Measurements from ENCODE around the gene PTDSS2.

The PTDSS2 gene

GRCh38 chr11:530960-531831 lies 81.1 kb downstream of the PTDSS2 start:
- DNase-seq (ENCODE audit: low read depth in 2 of 2), result no peak

GRCh38 chr11:531919-532526 lies 81.9 kb downstream of the PTDSS2 start:
- DNase-seq (ENCODE audit: low read depth in 2 of 2), result no peak

GRCh38 chr11:532527-532985 lies 82.5 kb downstream of the PTDSS2 start:
- DNase-seq (ENCODE audit: low read depth in 2 of 2), result no peak

GRCh38 chr11:532986-533585 lies 83.0 kb downstream of the PTDSS2 start:
- DNase-seq (ENCODE audit: low read depth in 2 of 2), result no peak

- DNase-seq (ENCODE audit: low read depth in 2 of 2), result no peak
Measured at GRCh38 chr11:533586-534395, 83.7 kb downstream of the PTDSS2 start.

GRCh38 chr11:534396-535209 lies 84.5 kb downstream of the PTDSS2 start:
- no peak for DNase-seq (ENCODE audit: low read depth in 2 of 2)

GRCh38 chr11:535210-535518 lies 85.1 kb downstream of the PTDSS2 start:
- no peak for DNase-seq (ENCODE audit: low read depth in 2 of 2)

GRCh38 chr11:535519-536454 lies 85.7 kb downstream of the PTDSS2 start, which contains the start of gene HRAS:
HRAS (minus strand) TSS chr11:535576.
- DNase-seq (ENCODE audit: low read depth in 2 of 2), result peak; percentile 90 to 93

GRCh38 chr11:536841-537621 lies 87.0 kb downstream of the PTDSS2 start, which contains the start of gene LRRC56:
LRRC56 (plus strand) TSS chr11:537527; CDS start chr11:540685, 3,158 bp downstream.
- peak; percentile 86 for DNase-seq (ENCODE audit: low read depth in 2 of 2)

- no peak for DNase-seq (ENCODE audit: low read depth in 2 of 2)
Measured at GRCh38 chr11:537622-538430, 87.7 kb downstream of the PTDSS2 start.

- DNase-seq (ENCODE audit: low read depth in 2 of 2), result no peak
Measured at GRCh38 chr11:538431-539051, 88.5 kb downstream of the PTDSS2 start.

- DNase-seq (ENCODE audit: low read depth in 2 of 2), result no peak
Measured at GRCh38 chr11:539971-540481, 89.9 kb downstream of the PTDSS2 start.
